ENCODE results near the gene ATP2A3. TPM values are rescaled to one million over a fixed set of nuclear protein-coding genes. Genes with fewer than 3 reads are reported as not detected.

The ATP2A3 gene
- total RNA-seq, 1 experiment from 2014 or later: 4.5 TPM

DNA sequence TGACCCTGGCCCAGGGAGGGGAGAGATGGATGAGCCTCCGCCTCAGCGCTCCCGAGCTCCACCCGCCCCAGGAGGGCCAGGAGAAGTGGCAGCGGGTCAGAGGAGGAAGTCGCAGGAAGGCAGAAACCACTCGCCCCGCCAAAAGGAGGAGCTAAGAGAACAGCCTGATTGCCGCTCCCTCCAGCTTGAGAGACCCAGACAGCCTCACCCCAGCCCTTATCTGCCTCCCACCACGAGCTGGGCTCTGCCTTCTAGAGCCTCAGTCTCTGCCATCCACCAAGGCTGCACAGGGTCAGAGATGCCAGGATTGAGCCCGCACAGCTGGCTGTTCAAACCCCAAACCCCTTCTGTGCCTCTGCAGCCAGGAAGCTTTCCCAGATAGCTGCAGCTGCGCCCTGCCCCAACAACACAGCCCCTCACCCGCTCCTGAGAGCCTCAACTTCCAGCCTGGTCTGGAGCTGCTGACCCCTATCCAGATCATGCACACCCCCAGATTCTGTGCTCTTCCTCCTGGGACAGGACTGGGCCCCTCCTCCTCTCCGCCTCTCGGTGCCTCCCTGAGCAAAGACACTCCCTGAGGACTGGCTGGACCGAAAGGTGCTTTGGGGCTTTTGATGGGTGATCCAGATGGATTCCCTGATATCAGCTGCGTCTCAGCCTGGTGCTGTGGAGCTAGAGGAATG, 1.0 kb upstream of the ATP2A3 start:
- no TSS peak for BruUV-seq (replicated peaks)

DNA sequence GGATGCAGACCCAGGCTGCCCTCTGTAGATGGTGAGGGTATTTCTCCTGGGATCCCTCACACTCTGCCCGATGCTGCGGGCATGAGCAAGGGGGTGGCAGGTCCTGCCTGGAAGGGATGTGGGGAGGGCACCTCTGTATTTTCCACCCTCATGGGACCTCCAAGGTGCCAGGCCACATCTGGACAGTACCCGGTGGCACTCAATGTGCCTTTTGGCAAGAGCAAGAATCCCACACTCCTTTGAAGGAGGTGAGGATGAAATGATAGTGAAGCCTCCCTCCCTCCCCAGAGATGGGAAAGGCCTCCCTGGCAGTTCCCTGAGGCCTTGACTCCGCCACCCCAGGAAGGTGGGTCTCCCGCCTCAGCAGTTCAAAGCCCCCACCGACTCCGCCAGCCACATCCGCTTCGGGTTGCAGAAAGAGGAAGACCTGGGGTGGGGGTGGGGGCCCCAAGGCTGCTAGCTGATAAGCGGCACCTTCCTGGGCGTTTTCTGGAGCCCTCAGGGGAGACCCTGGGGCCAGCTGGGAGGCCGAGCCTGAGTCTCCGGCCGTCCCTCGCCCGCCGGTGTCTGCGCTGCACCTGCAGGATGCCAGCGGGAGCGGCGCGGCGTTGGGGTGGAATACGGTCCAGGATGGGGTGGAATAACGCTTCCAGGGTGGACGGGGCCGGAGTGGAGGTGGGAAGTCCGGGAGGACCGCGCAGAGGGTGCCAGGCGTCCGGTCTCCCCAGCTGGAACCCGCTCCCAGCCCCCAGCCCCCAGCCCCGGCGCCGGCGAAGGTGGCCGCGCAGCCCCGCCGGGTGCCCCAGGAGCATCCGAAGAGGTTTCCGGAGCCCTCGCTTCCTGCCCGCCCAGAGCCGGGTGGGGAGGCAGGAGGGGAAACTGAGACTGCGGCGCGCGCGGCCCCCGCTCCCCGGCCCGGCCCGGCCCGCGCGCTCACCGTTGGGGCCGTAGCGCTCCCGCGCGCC, 718 bp downstream of the ATP2A3 start:
- CTCF ChIA-PET: interaction anchor here (0.5 kb wide), 1 partner anchor 27 kb away, joined by 3 read pairs; no protein-coding TSS in a partner anchor
- no TSS peak for BruUV-seq (replicated peaks)
- H3K9me3 Mint-ChIP-seq (ENCODE audit: low read depth, unreplicated experiment): no peaks in the 10 kb centered on the region
- H3K4me3 Mint-ChIP-seq (ENCODE audit: low read depth, unreplicated experiment): peak overlapping the region; percentile 55
- TF ChIP-seq CTCF (IDR thresholded peaks at IDR 0.05; ENCODE audit: unreplicated experiment): no peak
- H3K27ac Mint-ChIP-seq (ENCODE audit: unreplicated experiment): no peak overlapping the region
- H3K27me3 Mint-ChIP-seq (ENCODE audit: unreplicated experiment): peaks cover 11% of the 10 kb centered on the region
- peaks cover 12% of the 10 kb centered on the region for H3K36me3 Mint-ChIP-seq (ENCODE audit: insufficient read depth, unreplicated experiment)
- no peak for DNase-seq
- intact Hi-C loops (cut with micrococcal nuclease; ENCODE audit: unreplicated experiment): no loop called here
- H3K4me1 Mint-ChIP-seq (ENCODE audit: low read depth, unreplicated experiment): peaks cover 17% of the 10 kb centered on the region

More for the DNA sequence above, 1.0 kb upstream of the ATP2A3 start:
- CTCF ChIA-PET: interaction anchor here (1.0 kb wide), 1 partner anchor 38 kb away, joined by 4 read pairs; no protein-coding TSS in a partner anchor
- peak overlapping the region; percentile 63 for H3K4me3 Mint-ChIP-seq (ENCODE audit: low read depth, unreplicated experiment)
- peak overlapping the region; percentile 50 for H3K27ac Mint-ChIP-seq (ENCODE audit: unreplicated experiment)
- H3K36me3 Mint-ChIP-seq (ENCODE audit: insufficient read depth, unreplicated experiment): peaks cover 12% of the 10 kb centered on the region
- intact Hi-C loops (cut with micrococcal nuclease; ENCODE audit: unreplicated experiment): no loop called here
- H3K9me3 Mint-ChIP-seq (ENCODE audit: low read depth, unreplicated experiment): no peaks in the 10 kb centered on the region
- TF ChIP-seq CTCF (IDR thresholded peaks at IDR 0.05; ENCODE audit: unreplicated experiment): no peak
- H3K4me1 Mint-ChIP-seq (ENCODE audit: low read depth, unreplicated experiment): peaks cover 6% of the 10 kb centered on the region
- H3K27me3 Mint-ChIP-seq (ENCODE audit: unreplicated experiment): peaks cover 11% of the 10 kb centered on the region
- peak; percentile 56 for DNase-seq

- intact Hi-C loops (cut with micrococcal nuclease; ENCODE audit: unreplicated experiment): no loop called here
- no peaks in the 10 kb centered on the region for H3K9me3 Mint-ChIP-seq (ENCODE audit: low read depth, unreplicated experiment)
- H3K27me3 Mint-ChIP-seq (ENCODE audit: unreplicated experiment): peaks cover 11% of the 10 kb centered on the region
- CTCF ChIA-PET: interaction anchor here (0.5 kb wide), 1 partner anchor 28 kb away, joined by 3 read pairs; no protein-coding TSS in a partner anchor
- no peak for TF ChIP-seq CTCF (IDR thresholded peaks at IDR 0.05; ENCODE audit: unreplicated experiment)
- H3K36me3 Mint-ChIP-seq (ENCODE audit: insufficient read depth, unreplicated experiment): peaks cover 12% of the 10 kb centered on the region
- H3K27ac Mint-ChIP-seq (ENCODE audit: unreplicated experiment): no peak overlapping the region
- H3K4me3 Mint-ChIP-seq (ENCODE audit: low read depth, unreplicated experiment): peak overlapping the region; percentile 55
- no peak for DNase-seq
- no TSS peak for BruUV-seq (replicated peaks)
- H3K4me1 Mint-ChIP-seq (ENCODE audit: low read depth, unreplicated experiment): peaks cover 17% of the 10 kb centered on the region
Measured at GRCh38 chr17:3962965-3963236, 1.3 kb downstream of the ATP2A3 start.

GRCh38 chr17:3962217-3962964, 1.8 kb downstream of the ATP2A3 start:
- CTCF ChIA-PET: interaction anchor here (0.5 kb wide), 1 partner anchor 28 kb away, joined by 3 read pairs; no protein-coding TSS in a partner anchor
- intact Hi-C loops (cut with micrococcal nuclease; ENCODE audit: unreplicated experiment): no loop called here
- H3K36me3 Mint-ChIP-seq (ENCODE audit: insufficient read depth, unreplicated experiment): peaks cover 12% of the 10 kb centered on the region
- no peak for TF ChIP-seq CTCF (IDR thresholded peaks at IDR 0.05; ENCODE audit: unreplicated experiment)
- no peak overlapping the region for H3K4me3 Mint-ChIP-seq (ENCODE audit: low read depth, unreplicated experiment)
- peaks cover 17% of the 10 kb centered on the region for H3K4me1 Mint-ChIP-seq (ENCODE audit: low read depth, unreplicated experiment)
- BruUV-seq (replicated peaks): no TSS peak
- no peak for DNase-seq
- H3K27me3 Mint-ChIP-seq (ENCODE audit: unreplicated experiment): peaks cover 11% of the 10 kb centered on the region
- no peak overlapping the region for H3K27ac Mint-ChIP-seq (ENCODE audit: unreplicated experiment)
- H3K9me3 Mint-ChIP-seq (ENCODE audit: low read depth, unreplicated experiment): no peaks in the 10 kb centered on the region
